Lung (tissue), 12 donors: ENCODE data around the gene PPP1R7. TPM values are rescaled to one million over a fixed set of nuclear protein-coding genes. Genes with fewer than 3 reads are reported as not detected.

ENCODE experiments used
- ATAC-seq: fragments of 200-7000 bp; cut with Tn5 transposase; one replicate; pipeline ENCODE4 v1.9.1; 2020; ENCODE audit warnings: moderate number of reproducible peaks; ENCODE audit not compliant: insufficient read depth, low FRiP score
- DNase-seq, 3 donors: peaks; one replicate each; pipeline ENCODE4 v3.0.0-alpha.2; 2013 to 2017
- H3K27ac ChIP-seq, 2 donors: one replicate each; pipeline ENCODE4 v1.5.1; 2013; ENCODE audit warnings: mild to moderate bottlenecking in 2 of 2, moderate library complexity in 2 of 2, control low read depth in 1 of 2, inconsistent platforms in 1 of 2, low read depth in 1 of 2, low read length in 1 of 2
- H3K27me3 ChIP-seq, 3 donors: one replicate each; pipeline ENCODE4 v1.5.1; 2013; ENCODE audit warnings: low read length in 2 of 3; ENCODE audit not compliant: control insufficient read depth in 3 of 3, insufficient read depth in 3 of 3
- H3K36me3 ChIP-seq, 4 donors: one replicate each; pipeline ENCODE4 v1.5.1; 2013; ENCODE audit warnings: low read length in 4 of 4, mild to moderate bottlenecking in 1 of 4, moderate library complexity in 1 of 4; ENCODE audit not compliant: control insufficient read depth in 4 of 4, insufficient read depth in 4 of 4
- H3K4me1 ChIP-seq, 5 donors: one replicate each; pipeline ENCODE4 v1.5.1; 2013; ENCODE audit warnings: low read length in 5 of 5, mild to moderate bottlenecking in 2 of 5, moderate library complexity in 1 of 5; ENCODE audit not compliant: control insufficient read depth in 5 of 5, insufficient read depth in 5 of 5
- H3K4me3 ChIP-seq: one replicate; pipeline ENCODE4 v1.5.1; 2013; ENCODE audit warnings: mild to moderate bottlenecking, control low read depth, moderate library complexity
- H3K9ac ChIP-seq, 2 donors: one replicate each; pipeline ENCODE4 v1.5.1; 2013; ENCODE audit warnings: low read length in 2 of 2, control low read depth in 1 of 2; ENCODE audit not compliant: insufficient read depth in 1 of 2
- H3K9me3 ChIP-seq, 4 donors: one replicate each; pipeline ENCODE4 v1.5.1; 2013; ENCODE audit warnings: low read length in 3 of 4, mild to moderate bottlenecking in 1 of 4, moderate library complexity in 1 of 4; ENCODE audit not compliant: control insufficient read depth in 4 of 4, insufficient read depth in 3 of 4
- WGBS, 2 donors: extraction: QIAGEN DNeasy Blood & Tissue Kit; methylation state at CpG; one replicate each; pipeline ENCODE4 v1.1.7; 2013; 5-methylcytosine and 5-hydroxymethylcytosine counted together
- polyA plus RNA-seq, 2 donors: library from polyadenylated mRNA; stranded (reverse); fragments of 200-250 nt; gene quantifications; one replicate each; pipeline ENCODE4 v1.2.1, GENCODE V29; 2013
- total RNA-seq, 2 donors: library from RNA; depleted of rRNA in 1 of 2; stranded (reverse); fragments of >200 nt in 1 of 2; gene quantifications; one replicate each; pipeline ENCODE4 v1.2.1, GENCODE V29; 2014 to 2021
- TF ChIP-seq, protein P1 (sequence below): IDR thresholded peaks from 2 replicates; pipeline ENCODE4 v1.5.1; 2012; ENCODE audit warnings: mild to moderate bottlenecking; ENCODE audit errors: control extremely low read depth, extremely low read depth
- donor health status: control.
- donor health status: control.
- donor health status: Bipolar disorder and iron deficiency.
- donor health status: healthy.
- donor health status: DM: yes; HTN: yes; CAD: no.

PPP1R7 gene
- total and polyA plus RNA-seq, 4 donors = 54.6 to 78.1 (median 65.9) TPM

GRCh38 chr2:241189093-241189855 lies 39.0 kb downstream of the PPP1R7 start:
- Histone ChIP-seq H3K36me3 (no peaks in the 10 kb centered on the region), H3K4me3 (no peak overlapping the region), H3K27ac (no peak overlapping the region), H3K9ac (no peak overlapping the region), H3K27me3 (no peaks in the 10 kb centered on the region), H3K4me1 (peaks cover 0 to 7% (median 0%) of the 10 kb centered on the region in 5 donors), H3K9me3 (no peaks in the 10 kb centered on the region)
- DNase-seq (no peak), ATAC-seq (no peak)
- TF ChIP-seq, protein P1, sequence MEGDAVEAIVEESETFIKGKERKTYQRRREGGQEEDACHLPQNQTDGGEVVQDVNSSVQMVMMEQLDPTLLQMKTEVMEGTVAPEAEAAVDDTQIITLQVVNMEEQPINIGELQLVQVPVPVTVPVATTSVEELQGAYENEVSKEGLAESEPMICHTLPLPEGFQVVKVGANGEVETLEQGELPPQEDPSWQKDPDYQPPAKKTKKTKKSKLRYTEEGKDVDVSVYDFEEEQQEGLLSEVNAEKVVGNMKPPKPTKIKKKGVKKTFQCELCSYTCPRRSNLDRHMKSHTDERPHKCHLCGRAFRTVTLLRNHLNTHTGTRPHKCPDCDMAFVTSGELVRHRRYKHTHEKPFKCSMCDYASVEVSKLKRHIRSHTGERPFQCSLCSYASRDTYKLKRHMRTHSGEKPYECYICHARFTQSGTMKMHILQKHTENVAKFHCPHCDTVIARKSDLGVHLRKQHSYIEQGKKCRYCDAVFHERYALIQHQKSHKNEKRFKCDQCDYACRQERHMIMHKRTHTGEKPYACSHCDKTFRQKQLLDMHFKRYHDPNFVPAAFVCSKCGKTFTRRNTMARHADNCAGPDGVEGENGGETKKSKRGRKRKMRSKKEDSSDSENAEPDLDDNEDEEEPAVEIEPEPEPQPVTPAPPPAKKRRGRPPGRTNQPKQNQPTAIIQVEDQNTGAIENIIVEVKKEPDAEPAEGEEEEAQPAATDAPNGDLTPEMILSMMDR = no peak
- 91 to 93% methylated on average over 32 of the region's 32 CpGs for WGBS, 2 donors

GRCh38 chr2:241189856-241190201 lies 39.6 kb downstream of the PPP1R7 start:
- TF ChIP-seq, protein P1 = no peak
- no peak for ATAC-seq
- WGBS, 2 donors = 83 to 90% methylated on average over 13 to 15 of the region's 15 CpGs
- Histone ChIP-seq H3K27me3 (no peaks in the 10 kb centered on the region), H3K4me3 (no peak overlapping the region), H3K9ac (no peak overlapping the region), H3K9me3 (no peaks in the 10 kb centered on the region), H3K27ac (no peak overlapping the region), H3K36me3 (no peaks in the 10 kb centered on the region), H3K4me1 (peaks cover 0 to 7% (median 0%) of the 10 kb centered on the region in 5 donors)
- DNase-seq = no peak

DNA sequence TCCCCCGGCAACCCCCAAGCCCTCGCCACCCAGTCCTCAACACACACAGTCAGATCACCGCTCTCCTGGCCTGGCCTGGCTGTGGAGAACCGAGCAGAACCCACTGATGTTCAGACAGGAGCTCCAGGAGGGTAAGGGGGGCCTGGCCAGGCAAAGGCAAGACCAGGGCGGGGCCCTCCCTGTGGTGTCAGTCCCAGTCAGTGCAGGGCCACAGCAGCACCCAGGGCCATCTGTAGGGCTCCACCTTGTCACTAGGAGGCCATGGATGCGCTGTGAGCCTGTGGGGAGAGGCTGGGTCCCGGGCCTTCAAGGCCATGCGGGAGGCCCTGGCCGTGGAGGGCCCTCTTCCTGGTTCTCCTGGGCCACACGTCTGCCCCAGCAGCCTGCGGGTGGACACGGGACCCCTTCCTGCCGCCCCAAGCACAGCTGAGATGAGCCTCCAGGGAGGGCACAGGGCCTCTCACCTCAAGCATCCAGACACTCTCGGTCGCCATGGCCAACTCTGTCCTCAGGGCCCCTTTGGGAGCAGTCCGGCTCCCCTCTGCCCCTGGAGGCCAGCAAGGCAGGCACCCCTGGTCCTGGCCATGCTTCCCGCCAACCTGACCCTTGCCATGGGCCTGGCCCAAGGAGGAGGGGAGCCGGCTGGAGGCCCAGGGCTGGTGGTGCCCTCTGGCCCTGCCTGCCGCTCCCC lies 40.2 kb downstream of the PPP1R7 start:
- Histone ChIP-seq H3K27ac (no peak overlapping the region), H3K36me3 (no peaks in the 10 kb centered on the region), H3K9me3 (no peaks in the 10 kb centered on the region), H3K27me3 (no peaks in the 10 kb centered on the region), H3K4me1 (peaks cover 0 to 7% (median 0%) of the 10 kb centered on the region in 5 donors), H3K4me3 (no peak overlapping the region), H3K9ac (no peak overlapping the region)
- WGBS, 2 donors = 91 to 96% methylated on average over 19 of the region's 19 CpGs
- TF ChIP-seq, protein P1 = no peak
- ATAC-seq (no peak), DNase-seq (no peak)
